CD8-positive, alpha-beta memory T cell (primary cell): ENCODE results near the gene BCAN. TPM values are rescaled to one million over a fixed set of nuclear protein-coding genes. Genes with fewer than 3 reads are reported as not detected.

Experiments used
- CTCF ChIA-PET: fragments of 350-600 bp; sonication (Branson Sonifier 250); formaldehyde crosslinking; loops from one replicate; lab custom pipeline; 2021; ENCODE audit warnings: antibody characterized with exemption; lab: Charles Lee
- POLR2A ChIA-PET: fragments of 350-600 bp; sonication (Branson Sonifier 250); formaldehyde crosslinking; loops from one replicate; lab custom pipeline; 2021; ENCODE audit warnings: antibody characterized with exemption; lab: Charles Lee
- DNase-seq, 5 donors: peaks; one replicate each; pipeline versions ENCODE4 v3.0.0 to v3.0.0-alpha.2; 2020 to 2022; ENCODE audit warnings: mixed read lengths in 1 of 5
- H3K27ac ChIP-seq: one replicate; pipeline ENCODE4 v1.7.0; 2013; ENCODE audit warnings: low read depth, mild to moderate bottlenecking, low read length, moderate library complexity
- H3K27me3 ChIP-seq: 2 replicates; pipeline ENCODE4 v1.7.0; 2013; ENCODE audit warnings: low read length, mild to moderate bottlenecking; ENCODE audit not compliant: insufficient read depth, poor library complexity, severe bottlenecking
- H3K36me3 ChIP-seq: 2 replicates; pipeline ENCODE4 v1.7.0; 2013; ENCODE audit warnings: mild to moderate bottlenecking, low read length, moderate library complexity; ENCODE audit not compliant: insufficient read depth
- H3K4me1 ChIP-seq: 2 replicates; pipeline ENCODE4 v1.7.0; 2013; ENCODE audit warnings: mild to moderate bottlenecking, low read length, moderate library complexity; ENCODE audit not compliant: insufficient read depth
- H3K4me3 ChIP-seq: 2 replicates; pipeline ENCODE4 v1.7.0; 2013; ENCODE audit warnings: mild to moderate bottlenecking, low read length
- H3K9me3 ChIP-seq: 2 replicates; pipeline ENCODE4 v1.7.0; 2013; ENCODE audit warnings: mild to moderate bottlenecking, low read length
- H3K27ac Mint-ChIP-seq, 8 donors: one replicate each; pipeline ENCODE4 v1.8.0; 2020 to 2021; ENCODE audit warnings: mixed read lengths in 8 of 8, mild to moderate bottlenecking in 6 of 8, inconsistent platforms in 3 of 8, moderate library complexity in 3 of 8
- H3K27me3 Mint-ChIP-seq, 2 donors: one replicate each; pipeline ENCODE4 v1.8.0; 2020 to 2021; ENCODE audit warnings: mixed read lengths in 2 of 2, mild to moderate bottlenecking in 1 of 2, moderate library complexity in 1 of 2
- H3K36me3 Mint-ChIP-seq, 3 donors: one replicate each; pipeline ENCODE4 v1.8.0; 2020 to 2021; ENCODE audit warnings: mixed read lengths in 3 of 3, inconsistent platforms in 1 of 3, mild to moderate bottlenecking in 1 of 3
- H3K4me1 Mint-ChIP-seq, 3 donors: one replicate each; pipeline ENCODE4 v1.8.0; 2020 to 2021; ENCODE audit warnings: mixed read lengths in 3 of 3, inconsistent platforms in 1 of 3, mild to moderate bottlenecking in 1 of 3
- H3K4me3 Mint-ChIP-seq, 7 donors: one replicate each; pipeline ENCODE4 v1.8.0; 2020 to 2021; ENCODE audit warnings: mixed read lengths in 7 of 7, mild to moderate bottlenecking in 6 of 7, moderate library complexity in 4 of 7, inconsistent platforms in 2 of 7
- H3K9me3 Mint-ChIP-seq, 5 donors: one replicate each; pipeline ENCODE4 v1.8.0; 2020 to 2022; ENCODE audit warnings: mixed read lengths in 5 of 5, mild to moderate bottlenecking in 3 of 5, moderate library complexity in 2 of 5, inconsistent platforms in 1 of 5
- polyA plus RNA-seq: library from polyadenylated mRNA; unstranded; fragments of 300-500 nt; fragmentation: Illumina TruSeq; gene quantifications from one replicate; pipeline ENCODE4 v1.2.3, GENCODE V29; 2021
- total RNA-seq, 2 experiments: library from RNA; stranded (reverse); gene quantifications; one replicate each; pipeline ENCODE4 v1.2.3, GENCODE V29; 2021

Gene BCAN
- total and polyA plus RNA-seq, 3 experiments from 2014 or later, result not detected

DNA sequence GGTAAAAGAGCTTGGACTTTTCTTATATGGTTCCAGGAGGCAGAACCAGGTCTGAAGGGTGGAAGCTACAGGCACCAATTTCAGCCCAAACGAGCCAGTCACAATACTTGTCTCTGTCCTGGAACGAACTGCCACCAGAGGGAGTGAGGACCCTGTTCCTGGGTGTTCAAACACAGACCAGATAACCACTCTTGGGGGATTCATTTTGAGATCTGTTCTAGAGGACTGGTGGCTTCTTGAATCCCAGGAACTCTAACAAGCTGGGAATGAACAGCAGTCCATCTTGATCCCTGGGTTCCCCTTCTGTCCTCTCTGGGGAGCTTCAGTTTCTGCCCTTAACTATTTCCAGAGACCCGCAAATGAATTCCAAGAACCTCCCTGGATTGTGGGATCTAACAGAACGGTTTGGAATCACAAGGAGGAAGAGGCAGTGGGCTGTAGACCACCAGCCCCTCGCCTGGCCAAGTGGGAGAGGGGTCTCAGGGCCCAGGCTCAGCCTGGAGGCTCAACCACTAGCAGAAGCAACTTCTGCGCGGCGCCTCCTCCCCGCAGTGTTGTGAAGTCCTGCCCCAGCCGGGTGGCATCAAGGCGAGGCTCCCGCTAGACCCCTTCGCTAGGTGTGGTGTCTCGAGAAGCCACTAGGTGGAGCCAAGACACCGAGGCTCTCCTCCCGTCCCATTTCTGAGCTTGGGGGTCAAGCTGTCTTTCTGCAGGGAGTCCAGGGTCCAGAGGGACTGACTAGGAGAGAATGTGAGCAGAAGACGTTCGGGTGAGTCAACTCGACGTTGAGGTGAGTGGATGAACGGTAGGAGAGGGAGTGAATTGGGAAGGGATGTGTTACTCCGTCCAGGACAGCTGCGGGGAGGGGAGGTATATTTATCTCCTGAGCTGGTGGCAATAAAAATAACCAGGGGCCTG, 47.4 kb downstream of the BCAN start:
- no peak overlapping the region for H3K27ac ChIP-seq
- ChIA-PET CTCF (interaction anchor here (0.6 to 6.8 kb wide), 36 partner anchors 9 to 308 kb away, joined by 3 to 183 read pairs (median 5); partner anchors contain the start of genes CRABP2, HDGF, INSRR and ISG20L2), POLR2A (interaction anchor here (1.3 to 1.9 kb wide), 2 partner anchors 37 to 39 kb away, joined by 4 to 9 read pairs; partner anchors contain the start of genes ISG20L2 and METTL25B)
- peak; percentile 63 to 84 (median 70) for DNase-seq
- Mint-ChIP-seq H3K4me3 (peak overlapping the region in 2 of 7 donors; percentile 61 to 76), H3K36me3 (no peaks in the 10 kb centered on the region), H3K27me3 (peaks cover 46 to 59% of the 10 kb centered on the region in 2 donors), H3K27ac (peak overlapping the region in 1 of 8 donors; percentile 83), H3K9me3 (no peaks in the 10 kb centered on the region), H3K4me1 (peaks cover 12 to 33% (median 18%) of the 10 kb centered on the region in 3 donors)
- H3K36me3 ChIP-seq, result no peaks in the 10 kb centered on the region
- peaks cover 7% of the 10 kb centered on the region for H3K4me1 ChIP-seq
- peaks cover 25% of the 10 kb centered on the region for H3K27me3 ChIP-seq
- no peaks in the 10 kb centered on the region for H3K9me3 ChIP-seq
- no peak overlapping the region for H3K4me3 ChIP-seq

DNA sequence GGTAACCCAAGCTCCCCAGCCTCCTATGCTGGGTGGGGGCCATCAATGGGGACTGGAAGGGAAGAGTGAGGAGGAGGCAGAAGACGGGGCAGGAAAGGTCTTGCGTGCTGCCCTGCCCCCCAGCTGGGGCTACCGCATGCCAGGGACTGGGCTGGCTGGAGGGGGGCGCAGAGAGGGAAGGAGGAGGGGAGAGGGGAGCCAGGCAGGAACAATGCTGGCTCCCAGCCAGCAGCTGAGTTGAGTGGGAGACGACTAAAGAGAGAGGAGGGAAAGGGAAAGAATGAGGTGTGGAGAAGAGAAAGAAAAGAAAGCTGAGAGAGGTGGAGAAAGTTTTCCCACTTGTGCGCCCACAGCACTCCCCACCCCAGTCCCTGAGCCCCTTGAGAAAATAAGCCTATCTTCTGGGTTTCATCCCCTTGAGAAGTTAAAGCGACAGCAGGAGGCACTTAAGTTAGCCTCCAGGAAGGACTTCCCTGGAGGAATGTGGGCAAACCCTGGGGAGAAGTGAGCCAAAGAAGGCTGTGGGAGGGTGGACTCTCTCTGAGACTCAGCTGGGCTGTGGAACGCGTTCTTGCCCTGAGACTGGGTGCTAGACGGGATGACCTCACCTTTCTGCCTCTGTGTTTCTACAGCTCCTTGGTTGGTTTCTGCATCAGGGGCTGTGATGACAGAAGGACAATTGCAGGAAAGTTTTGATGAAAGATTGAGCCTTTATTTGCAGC, 48.2 kb downstream of the BCAN start:
- peaks cover 25% of the 10 kb centered on the region for H3K27me3 ChIP-seq
- no peak overlapping the region for H3K4me3 Mint-ChIP-seq
- H3K36me3 ChIP-seq, result no peaks in the 10 kb centered on the region
- H3K4me1 Mint-ChIP-seq, result peaks cover 9 to 30% (median 15%) of the 10 kb centered on the region in 3 donors
- H3K27me3 Mint-ChIP-seq, result peaks cover 45 to 59% of the 10 kb centered on the region in 2 donors
- no peak overlapping the region for H3K27ac Mint-ChIP-seq
- ChIA-PET POLR2A (interaction anchor here (1.3 to 1.9 kb wide), 2 partner anchors 36 to 38 kb away, joined by 4 to 9 read pairs; partner anchors contain the start of genes ISG20L2 and METTL25B), CTCF (interaction anchor here (0.6 to 6.8 kb wide), 33 partner anchors 9 to 309 kb away, joined by 3 to 183 read pairs (median 5); partner anchors contain the start of genes CRABP2, HDGF, INSRR and ISG20L2)
- peaks cover 3% of the 10 kb centered on the region for H3K4me1 ChIP-seq
- no peak for DNase-seq
- no peaks in the 10 kb centered on the region for H3K9me3 ChIP-seq
- H3K36me3 Mint-ChIP-seq, result no peaks in the 10 kb centered on the region
- no peaks in the 10 kb centered on the region for H3K9me3 Mint-ChIP-seq
- H3K27ac ChIP-seq, result no peak overlapping the region
- H3K4me3 ChIP-seq, result no peak overlapping the region

DNA sequence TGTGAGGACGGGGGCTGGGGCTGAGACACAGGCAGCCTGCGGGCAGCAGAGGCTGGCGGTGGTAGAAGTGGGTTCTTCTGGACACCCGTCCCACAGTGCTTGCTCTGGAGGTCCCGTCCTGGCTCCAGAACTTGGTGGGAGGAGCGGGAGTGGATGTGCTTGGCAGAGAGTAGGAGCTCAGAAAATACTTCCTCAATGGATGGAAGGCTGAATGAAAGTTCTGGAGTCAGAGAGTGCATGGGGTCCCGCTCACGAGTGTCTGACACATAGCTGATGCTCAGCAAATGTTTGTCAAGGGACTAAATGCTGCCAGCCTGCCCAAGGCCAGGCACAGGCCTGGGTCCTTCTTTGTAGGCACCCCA, 48.7 kb downstream of the BCAN start:
- peaks cover 25% of the 10 kb centered on the region for H3K27me3 ChIP-seq
- peaks cover 3% of the 10 kb centered on the region for H3K4me1 ChIP-seq
- Mint-ChIP-seq H3K4me3 (no peak overlapping the region), H3K27ac (no peak overlapping the region), H3K4me1 (peaks cover 9 to 30% (median 15%) of the 10 kb centered on the region in 3 donors), H3K36me3 (no peaks in the 10 kb centered on the region), H3K9me3 (no peaks in the 10 kb centered on the region), H3K27me3 (peaks cover 42 to 59% of the 10 kb centered on the region in 2 donors)
- ChIA-PET POLR2A (interaction anchor here (1.9 kb wide), 1 partner anchor 38 kb away, joined by 9 read pairs; the partner anchor contains the start of genes ISG20L2 and METTL25B), CTCF (interaction anchor here (1.1 to 6.8 kb wide), 18 partner anchors 8 to 237 kb away, joined by 3 to 183 read pairs (median 11); partner anchors contain the start of genes CRABP2, INSRR, ISG20L2 and METTL25B)
- no peak overlapping the region for H3K4me3 ChIP-seq
- H3K36me3 ChIP-seq, result no peaks in the 10 kb centered on the region
- no peak overlapping the region for H3K27ac ChIP-seq
- DNase-seq, result no peak
- no peaks in the 10 kb centered on the region for H3K9me3 ChIP-seq

DNA sequence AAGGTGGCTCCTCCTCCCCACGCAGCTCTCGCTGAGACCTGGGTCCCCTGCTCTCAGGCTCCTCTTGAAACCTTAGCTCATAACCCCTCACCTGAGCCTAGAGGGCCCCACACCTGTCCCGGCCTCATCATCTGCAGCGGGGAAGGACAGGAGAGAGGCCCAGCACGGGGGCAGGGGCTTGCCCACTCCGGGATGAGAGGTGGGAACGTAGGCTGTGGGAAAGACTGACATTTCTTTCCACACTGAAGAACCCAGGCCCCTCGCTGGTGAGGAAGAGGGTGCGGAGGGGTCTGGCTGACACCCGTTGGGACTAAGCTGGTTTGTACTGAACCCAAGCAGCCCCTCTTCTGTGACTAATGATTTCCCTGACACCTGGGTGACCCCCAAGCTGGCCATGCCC, 49.3 kb downstream of the BCAN start:
- Histone ChIP-seq H3K27ac (no peak overlapping the region), H3K9me3 (no peaks in the 10 kb centered on the region), H3K4me1 (peaks cover 3% of the 10 kb centered on the region), H3K36me3 (no peaks in the 10 kb centered on the region), H3K4me3 (no peak overlapping the region), H3K27me3 (peaks cover 25% of the 10 kb centered on the region)
- Mint-ChIP-seq H3K27ac (no peak overlapping the region), H3K4me3 (no peak overlapping the region), H3K27me3 (peaks cover 40 to 59% of the 10 kb centered on the region in 2 donors), H3K9me3 (no peaks in the 10 kb centered on the region), H3K36me3 (no peaks in the 10 kb centered on the region), H3K4me1 (peaks cover 9 to 30% (median 15%) of the 10 kb centered on the region in 3 donors)
- ChIA-PET POLR2A (no interaction called here), CTCF (interaction anchor here (0.6 to 6.8 kb wide), 11 partner anchors 8 to 294 kb away, joined by 3 to 183 read pairs (median 17); partner anchors contain the start of genes CRABP2, INSRR, ISG20L2 and MEF2D)
- DNase-seq, result no peak

DNA sequence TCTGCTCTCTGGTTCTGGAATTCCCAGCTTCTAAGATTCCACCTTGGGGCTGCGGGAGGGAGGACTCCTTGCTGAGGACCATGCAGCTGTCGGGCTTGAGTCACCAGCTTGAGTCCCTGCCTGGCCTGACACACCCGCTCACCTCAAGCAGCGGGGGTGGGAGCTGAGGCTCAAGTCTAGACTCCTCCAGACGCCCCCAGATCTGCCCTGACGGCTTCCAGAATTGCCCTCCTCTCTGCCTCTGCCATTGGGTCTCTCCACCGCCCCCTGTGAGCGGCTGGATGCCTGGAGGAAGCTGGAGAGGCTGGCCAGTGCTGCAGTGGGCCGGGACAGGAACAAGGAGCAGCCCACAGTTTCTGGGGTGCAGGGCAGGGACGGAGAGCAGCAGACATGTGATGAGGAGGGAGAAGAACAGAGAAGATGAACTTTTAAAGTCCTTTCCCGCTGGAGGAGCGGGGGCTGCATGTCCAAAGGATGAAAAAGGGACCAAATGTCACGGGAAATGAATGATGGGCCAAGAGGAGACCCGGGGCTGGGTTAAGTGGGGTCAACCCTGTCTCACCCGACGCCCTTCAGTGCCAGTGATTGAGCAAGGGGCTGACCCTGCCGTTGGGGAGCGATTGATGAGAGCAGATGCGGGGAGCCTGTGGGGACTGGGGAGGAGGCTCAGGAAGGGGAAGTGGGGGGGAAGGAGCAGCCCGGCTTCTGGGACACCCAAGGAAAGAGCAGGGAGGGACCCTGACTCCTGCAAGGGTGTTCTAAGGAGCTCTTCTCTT, 49.9 kb downstream of the BCAN start:
- Mint-ChIP-seq H3K4me3 (no peak overlapping the region), H3K36me3 (peaks cover 0 to 6% (median 0%) of the 10 kb centered on the region in 3 donors), H3K27me3 (peaks cover 46 to 65% of the 10 kb centered on the region in 2 donors), H3K27ac (peak overlapping the region in 1 of 8 donors; percentile 89), H3K9me3 (peaks cover 0 to 2% (median 0%) of the 10 kb centered on the region in 5 donors), H3K4me1 (peaks cover 9 to 30% (median 15%) of the 10 kb centered on the region in 3 donors)
- Histone ChIP-seq H3K36me3 (no peaks in the 10 kb centered on the region), H3K27me3 (peaks cover 25% of the 10 kb centered on the region), H3K27ac (no peak overlapping the region), H3K9me3 (no peaks in the 10 kb centered on the region), H3K4me1 (peaks cover 3% of the 10 kb centered on the region), H3K4me3 (no peak overlapping the region)
- ChIA-PET CTCF (interaction anchor here (1.1 to 6.8 kb wide), 6 partner anchors 13 to 191 kb away, joined by 3 to 183 read pairs (median 32); partner anchors contain the start of genes CRABP2, INSRR, ISG20L2 and MEF2D), POLR2A (no interaction called here)
- no peak for DNase-seq

DNA sequence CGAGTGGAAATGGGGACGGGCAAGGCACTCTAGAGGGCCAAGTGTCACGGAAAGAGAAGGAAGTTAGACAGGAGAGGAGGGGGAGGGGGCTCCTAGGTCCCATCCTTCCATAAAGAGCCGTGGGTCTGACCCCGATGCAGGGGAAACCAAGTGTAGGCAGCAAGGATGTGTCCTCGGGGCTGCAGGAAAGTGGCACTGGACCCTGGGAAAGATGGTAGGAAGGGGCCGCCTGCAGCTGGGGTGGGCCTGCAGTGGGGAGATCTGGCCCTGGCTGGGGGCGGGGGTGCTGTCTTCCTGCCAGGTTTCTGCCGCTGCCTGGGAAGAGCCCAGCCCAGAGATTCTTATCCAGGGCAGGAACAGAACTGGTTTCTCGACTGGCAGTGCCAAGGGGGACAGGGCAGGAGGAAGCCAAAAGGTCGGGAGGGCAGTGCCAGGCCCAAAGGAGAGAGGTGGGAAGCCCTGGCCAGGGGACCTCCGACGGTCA, 50.6 kb downstream of the BCAN start:
- DNase-seq, result no peak
- H3K27me3 Mint-ChIP-seq, result peaks cover 48 to 71% of the 10 kb centered on the region in 2 donors
- Histone ChIP-seq H3K36me3 (no peaks in the 10 kb centered on the region), H3K9me3 (no peaks in the 10 kb centered on the region), H3K27ac (no peak overlapping the region), H3K4me3 (no peak overlapping the region), H3K4me1 (peaks cover 3% of the 10 kb centered on the region), H3K27me3 (peaks cover 25% of the 10 kb centered on the region)
- H3K27ac Mint-ChIP-seq, result no peak overlapping the region
- peaks cover 0 to 10% (median 0%) of the 10 kb centered on the region in 3 donors for H3K36me3 Mint-ChIP-seq
- peaks cover 0 to 2% (median 0%) of the 10 kb centered on the region in 5 donors for H3K9me3 Mint-ChIP-seq
- ChIA-PET POLR2A (no interaction called here), CTCF (interaction anchor here (1.2 to 6.8 kb wide), 4 partner anchors 12 to 192 kb away, joined by 3 to 183 read pairs (median 83); partner anchors contain the start of genes CRABP2, INSRR, ISG20L2 and MEF2D)
- peaks cover 9 to 30% (median 15%) of the 10 kb centered on the region in 3 donors for H3K4me1 Mint-ChIP-seq
- H3K4me3 Mint-ChIP-seq, result no peak overlapping the region
